GM21390 (cell line): ENCODE data around the gene GATA6.
"Not testable (repeated sequence)": the region's sequence is repeated elsewhere in the genome, so short reads cannot be mapped to it uniquely, and the experiment has no call there.

ENCODE experiments used
- ATAC-seq: cut with Tn5 transposase; IDR thresholded peaks from one replicate; pipeline ENCODE4 v1.9.1; 2021; ENCODE audit not compliant: unreplicated experiment

Gene GATA6

GRCh38 chr18:22180722-22181121, 11.3 kb downstream of the GATA6 start:
- no peak for ATAC-seq

- no peak for ATAC-seq
These were observed 13.7 kb downstream of the GATA6 start for GRCh38 chr18:22182884-22183697.

- ATAC-seq: no peak
These were observed 14.3 kb downstream of the GATA6 start for GRCh38 chr18:22183698-22184170.

- ATAC-seq: not testable (repeated sequence)
These were observed 15.2 kb downstream of the GATA6 start for GRCh38 chr18:22184573-22184972.

GRCh38 chr18:22185273-22185672, 15.9 kb downstream of the GATA6 start:
- no peak for ATAC-seq

- no peak for ATAC-seq
These were observed 16.5 kb downstream of the GATA6 start for GRCh38 chr18:22185771-22186386.

GRCh38 chr18:22186484-22186971, 17.1 kb downstream of the GATA6 start:
- ATAC-seq: no peak

GRCh38 chr18:22188559-22189267, 19.3 kb downstream of the GATA6 start:
- no peak for ATAC-seq

- no peak for ATAC-seq
These were observed 20.2 kb downstream of the GATA6 start for GRCh38 chr18:22189449-22190166.

- ATAC-seq: no peak
These were observed 21.9 kb downstream of the GATA6 start for GRCh38 chr18:22191346-22191695.

- no peak for ATAC-seq
These were observed 22.5 kb downstream of the GATA6 start for GRCh38 chr18:22191923-22192322.

GRCh38 chr18:22193466-22193865, 24.1 kb downstream of the GATA6 start:
- ATAC-seq: no peak

GRCh38 chr18:22194151-22194598, 24.8 kb downstream of the GATA6 start:
- no peak for ATAC-seq

- ATAC-seq: no peak
These were observed 25.7 kb downstream of the GATA6 start for GRCh38 chr18:22195052-22195451.

GRCh38 chr18:22196943-22197342, 27.6 kb downstream of the GATA6 start:
- not testable (repeated sequence) for ATAC-seq

GRCh38 chr18:22197668-22198067, 28.3 kb downstream of the GATA6 start:
- no peak for ATAC-seq

- no peak for ATAC-seq
These were observed 28.8 kb downstream of the GATA6 start for GRCh38 chr18:22198163-22198562.

GRCh38 chr18:22199005-22199404, 29.6 kb downstream of the GATA6 start:
- no peak for ATAC-seq

- ATAC-seq: no peak
These were observed 31.3 kb downstream of the GATA6 start for GRCh38 chr18:22200611-22201225.

- no peak for ATAC-seq
These were observed 33.6 kb downstream of the GATA6 start for GRCh38 chr18:22203035-22203434.
